ENCODE data around the gene SPATA17.
"Not testable (repeated sequence)": the region's sequence is repeated elsewhere in the genome, so short reads cannot be mapped to it uniquely, and the experiment has no call there.

Gene SPATA17, protein sequence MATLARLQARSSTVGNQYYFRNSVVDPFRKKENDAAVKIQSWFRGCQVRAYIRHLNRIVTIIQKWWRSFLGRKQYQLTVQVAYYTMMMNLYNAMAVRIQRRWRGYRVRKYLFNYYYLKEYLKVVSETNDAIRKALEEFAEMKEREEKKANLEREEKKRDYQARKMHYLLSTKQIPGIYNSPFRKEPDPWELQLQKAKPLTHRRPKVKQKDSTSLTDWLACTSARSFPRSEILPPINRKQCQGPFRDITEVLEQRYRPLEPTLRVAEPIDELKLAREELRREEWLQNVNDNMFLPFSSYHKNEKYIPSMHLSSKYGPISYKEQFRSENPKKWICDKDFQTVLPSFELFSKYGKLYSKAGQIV
- total RNA-seq: 0.31 to 0.34 reads per million in 2 donors

- peak; percentile 47 to 92 (median 73) for DNase-seq
Observed at GRCh38 chr1:217630711-217631591, at the start of gene SPATA17, which contains the start of gene GPATCH2. SPATA17 (plus strand) TSS chr1:217631344; CDS start chr1:217631379, 35 bp downstream. GPATCH2 (minus strand) TSS chr1:217631090; CDS start chr1:217630971, 119 bp downstream.

GRCh38 chr1:217584286-217584811 is 46.8 kb upstream of the SPATA17 start:
- DNase-seq: not testable (repeated sequence)

DNA sequence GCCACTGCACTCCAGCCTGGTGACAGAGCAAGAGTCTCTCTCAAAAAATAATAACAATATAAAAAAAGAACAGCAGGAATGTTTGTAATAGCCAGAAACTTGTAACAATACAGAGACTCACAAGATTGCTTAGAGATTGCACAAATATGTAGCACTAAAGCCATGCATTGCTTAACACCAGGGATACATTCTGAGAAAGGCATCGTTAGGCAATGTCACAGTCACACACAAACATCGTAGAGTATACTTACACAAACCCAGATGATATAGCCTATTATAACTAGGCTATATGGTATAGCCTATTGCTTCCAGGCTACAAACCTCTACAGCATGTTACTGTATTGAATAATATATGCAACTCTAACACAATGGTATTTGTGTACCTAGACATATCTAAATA is 45.6 kb upstream of the SPATA17 start:
- no peak for DNase-seq

GRCh38 chr1:217586586-217586985 is 44.6 kb upstream of the SPATA17 start:
- DNase-seq: no peak

- DNase-seq: no peak
Observed at GRCh38 chr1:217590598-217590997, 40.5 kb upstream of the SPATA17 start.

- DNase-seq: no peak
Observed at GRCh38 chr1:217599154-217599553, 32.0 kb upstream of the SPATA17 start.

GRCh38 chr1:217602380-217602779 is 28.8 kb upstream of the SPATA17 start:
- no peak for DNase-seq

DNA sequence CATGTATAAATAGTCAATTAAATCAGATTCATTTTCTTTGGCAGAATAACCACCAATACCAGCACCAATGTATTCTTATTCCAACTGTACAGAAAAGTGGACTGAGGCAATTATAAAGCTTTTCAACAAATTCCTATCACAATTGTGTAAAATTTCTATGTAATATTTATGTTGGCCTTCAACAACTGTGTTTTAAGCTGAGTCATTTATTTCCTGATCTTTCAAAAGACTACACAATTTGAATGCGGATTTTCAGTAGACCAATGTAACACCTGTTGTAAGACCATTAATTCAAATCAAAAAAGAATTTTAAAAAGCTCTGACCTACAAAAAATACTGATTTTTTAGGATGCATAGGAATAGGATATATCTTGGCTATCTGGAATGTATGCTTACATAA is 25.8 kb upstream of the SPATA17 start:
- DNase-seq: no peak

GRCh38 chr1:217614200-217614712 is 16.9 kb upstream of the SPATA17 start:
- DNase-seq: no peak

- DNase-seq: no peak
Observed at GRCh38 chr1:217617126-217617525, 14.0 kb upstream of the SPATA17 start.

DNA sequence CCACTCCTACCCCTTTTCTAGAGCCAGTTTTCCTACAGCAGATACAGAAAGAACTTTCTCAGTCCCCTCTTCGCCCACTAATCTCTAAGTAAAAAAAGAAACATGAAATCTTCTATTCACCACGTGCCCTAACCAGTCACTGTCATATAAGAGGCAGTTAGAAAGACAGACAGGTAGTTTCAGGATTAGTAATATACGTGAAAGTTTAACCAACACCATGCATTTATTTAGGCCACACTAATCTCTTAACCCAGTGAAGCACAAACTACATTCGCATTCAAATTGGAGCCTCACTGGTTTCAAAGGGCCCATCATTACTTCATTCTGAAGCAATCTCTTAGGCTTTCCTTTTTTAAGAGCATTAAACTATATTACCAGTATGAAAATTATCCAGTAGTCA is 10.3 kb upstream of the SPATA17 start:
- DNase-seq: peak in 1 of 5 experiments; percentile 87

DNA sequence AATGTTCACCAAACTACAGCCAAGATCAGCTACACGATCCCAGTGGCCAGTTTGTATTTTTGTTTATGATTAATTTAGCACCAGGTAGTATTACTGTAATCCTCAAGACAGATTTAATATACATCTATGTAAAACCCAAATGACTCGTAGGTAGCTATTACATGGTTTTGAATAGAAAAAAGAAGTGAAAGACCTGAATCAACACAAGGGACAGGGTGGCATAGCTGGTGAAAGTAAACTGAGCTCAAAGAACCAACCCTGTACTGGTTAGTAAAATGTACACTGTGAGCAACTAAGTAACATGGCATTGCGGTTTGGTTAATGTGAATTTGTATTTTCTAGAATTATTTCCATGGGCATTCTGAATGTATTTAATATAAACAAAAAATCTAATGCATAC is 9.1 kb upstream of the SPATA17 start:
- peak in 1 of 5 experiments; percentile 8 for DNase-seq

GRCh38 chr1:217626321-217626720 is 4.8 kb upstream of the SPATA17 start:
- DNase-seq: peak in 1 of 5 experiments; percentile 27

GRCh38 chr1:217627431-217627830 is 3.7 kb upstream of the SPATA17 start:
- DNase-seq: no peak

DNA sequence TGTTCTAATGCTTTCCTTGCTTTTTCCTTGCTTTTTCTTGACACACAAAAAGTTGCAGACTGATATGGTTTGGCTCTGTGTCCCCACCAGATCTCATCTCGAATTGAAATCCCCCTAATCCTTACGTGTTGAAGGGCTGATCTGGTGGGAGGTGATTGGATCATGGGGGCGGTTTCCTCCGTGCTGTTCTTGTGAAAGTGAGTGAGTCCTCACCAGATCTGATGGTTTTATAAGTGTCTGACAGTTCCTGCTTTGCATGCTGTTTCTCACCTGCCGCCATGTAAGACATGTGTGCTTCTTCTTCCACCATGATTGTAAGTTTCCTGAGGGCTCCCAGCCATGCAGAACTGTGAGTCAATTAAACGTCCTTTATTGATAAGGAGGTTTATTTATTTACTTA is 11.3 kb downstream of the SPATA17 start:
- DNase-seq: no peak

DNA sequence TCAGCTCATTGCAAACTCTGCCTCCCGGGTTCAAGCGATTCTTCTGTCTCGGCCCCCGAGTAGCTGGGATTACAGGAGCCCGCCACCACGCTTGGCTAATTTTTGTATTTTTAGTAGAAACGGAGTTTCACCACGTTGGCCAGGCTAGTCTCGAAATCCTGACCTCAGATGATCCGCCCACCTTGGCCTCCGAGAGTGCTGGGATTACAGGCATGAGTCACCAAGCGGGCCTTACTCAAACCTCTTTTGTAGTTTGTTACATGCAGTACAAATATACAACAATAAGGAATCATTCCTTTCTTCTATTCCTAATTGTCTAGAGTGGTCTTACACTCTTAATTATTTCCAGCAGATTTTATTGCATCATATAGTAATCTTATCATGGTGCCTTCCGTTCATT is 16.6 kb downstream of the SPATA17 start:
- no peak for DNase-seq

DNA sequence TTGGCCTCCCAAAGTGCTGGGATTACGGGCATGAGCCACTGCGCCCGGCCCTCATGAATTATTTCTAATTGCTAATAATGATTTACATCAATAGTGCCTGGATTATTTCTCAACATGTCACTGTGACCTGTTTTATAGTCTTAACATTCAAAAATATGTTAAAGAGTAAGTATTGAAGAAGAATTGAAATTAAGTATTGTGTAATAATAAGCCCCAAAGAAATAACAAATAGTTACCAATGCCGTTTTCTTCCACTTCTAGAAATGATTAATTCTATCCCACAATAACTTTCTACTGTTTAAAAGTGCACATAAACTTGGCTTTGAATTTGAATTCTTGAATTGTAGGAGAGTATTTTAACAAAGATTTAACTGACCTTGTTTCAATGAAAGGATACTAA is 19.5 kb downstream of the SPATA17 start:
- no peak for DNase-seq

DNA sequence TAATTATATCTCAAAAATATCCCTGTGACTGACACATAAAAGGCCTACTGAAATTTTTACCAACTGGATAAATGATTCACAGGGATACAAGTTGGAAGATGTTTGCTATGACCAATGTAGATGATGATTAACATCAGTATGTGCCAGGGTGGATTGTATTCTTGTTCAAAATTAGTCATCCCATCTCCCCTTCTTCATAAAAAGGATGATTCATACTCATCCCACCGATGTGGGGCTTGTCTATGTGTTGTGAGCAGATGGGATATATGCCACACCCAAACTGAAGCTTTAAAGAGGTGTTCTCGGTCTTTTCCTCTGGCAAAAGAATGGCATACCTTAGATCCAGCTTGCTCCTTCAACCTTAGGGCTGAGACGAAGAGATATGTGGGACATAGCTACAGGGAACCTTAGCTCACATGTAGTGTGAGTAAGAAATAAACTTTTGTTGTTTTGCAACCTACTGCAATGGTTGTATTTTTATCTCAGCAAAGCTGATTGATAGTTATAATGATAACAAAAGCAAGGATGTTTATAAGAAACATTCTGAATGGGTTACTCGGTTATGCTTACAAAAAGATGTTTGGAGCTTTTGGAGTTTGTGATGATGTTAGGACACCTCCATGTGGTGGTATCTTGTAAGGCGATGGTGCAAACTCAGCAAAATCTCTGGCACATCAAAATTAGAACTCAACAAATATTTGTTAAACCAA is 29.4 kb downstream of the SPATA17 start:
- DNase-seq: peak in 1 of 5 experiments; percentile 33

GRCh38 chr1:217661407-217661806 is 30.3 kb downstream of the SPATA17 start:
- no peak for DNase-seq

GRCh38 chr1:217668351-217668940 is 37.3 kb downstream of the SPATA17 start:
- DNase-seq: no peak

- no peak for DNase-seq
Observed at GRCh38 chr1:217673387-217673786, 42.2 kb downstream of the SPATA17 start.

Data from T-helper 2 cell (primary cell).